ENCODE data around the gene YJEFN3. TPM values are rescaled to one million over a fixed set of nuclear protein-coding genes. Genes with fewer than 3 reads are reported as not detected.

Gene YJEFN3
- total RNA-seq, 1 donor from 2014 or later, result 6.4 TPM

DNA sequence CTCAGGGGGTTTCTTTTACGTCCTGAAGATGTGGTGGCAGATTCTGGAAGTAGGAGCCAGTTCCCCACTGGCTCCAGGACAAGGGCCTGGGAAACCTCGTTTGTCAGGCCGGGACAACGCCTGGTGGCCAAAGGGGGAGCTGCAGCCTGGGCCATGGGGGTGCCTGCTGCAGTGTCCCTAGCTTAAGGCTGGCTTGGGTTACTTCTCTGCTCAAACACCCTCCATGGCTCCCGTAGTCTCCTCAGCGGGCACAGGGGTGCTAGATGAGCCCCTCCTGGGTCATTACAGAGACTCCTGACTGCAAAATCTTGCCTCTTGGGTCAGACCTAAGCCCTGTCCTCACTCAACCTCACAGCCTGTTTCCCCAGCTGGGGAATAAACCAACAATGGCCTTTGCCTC lies 24.1 kb downstream of the YJEFN3 start:
- intact Hi-C loops (cut with DNase I), result no loop called here
- H3K27ac ChIP-seq, result no peak overlapping the region
- no peaks in the 10 kb centered on the region for H3K9me3 ChIP-seq
- ATAC-seq (peak; percentile 54), DNase-seq (no peak)
- H3K27me3 ChIP-seq, result peaks cover 16% of the 10 kb centered on the region
- no peak overlapping the region for H3K4me3 ChIP-seq
- H3K4me1 ChIP-seq, result no peaks in the 10 kb centered on the region
- TF ChIP-seq, protein P1, sequence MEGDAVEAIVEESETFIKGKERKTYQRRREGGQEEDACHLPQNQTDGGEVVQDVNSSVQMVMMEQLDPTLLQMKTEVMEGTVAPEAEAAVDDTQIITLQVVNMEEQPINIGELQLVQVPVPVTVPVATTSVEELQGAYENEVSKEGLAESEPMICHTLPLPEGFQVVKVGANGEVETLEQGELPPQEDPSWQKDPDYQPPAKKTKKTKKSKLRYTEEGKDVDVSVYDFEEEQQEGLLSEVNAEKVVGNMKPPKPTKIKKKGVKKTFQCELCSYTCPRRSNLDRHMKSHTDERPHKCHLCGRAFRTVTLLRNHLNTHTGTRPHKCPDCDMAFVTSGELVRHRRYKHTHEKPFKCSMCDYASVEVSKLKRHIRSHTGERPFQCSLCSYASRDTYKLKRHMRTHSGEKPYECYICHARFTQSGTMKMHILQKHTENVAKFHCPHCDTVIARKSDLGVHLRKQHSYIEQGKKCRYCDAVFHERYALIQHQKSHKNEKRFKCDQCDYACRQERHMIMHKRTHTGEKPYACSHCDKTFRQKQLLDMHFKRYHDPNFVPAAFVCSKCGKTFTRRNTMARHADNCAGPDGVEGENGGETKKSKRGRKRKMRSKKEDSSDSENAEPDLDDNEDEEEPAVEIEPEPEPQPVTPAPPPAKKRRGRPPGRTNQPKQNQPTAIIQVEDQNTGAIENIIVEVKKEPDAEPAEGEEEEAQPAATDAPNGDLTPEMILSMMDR (IDR thresholded peaks at IDR 0.05), result peak; percentile 54
- H3K36me3 ChIP-seq, result no peaks in the 10 kb centered on the region

DNA sequence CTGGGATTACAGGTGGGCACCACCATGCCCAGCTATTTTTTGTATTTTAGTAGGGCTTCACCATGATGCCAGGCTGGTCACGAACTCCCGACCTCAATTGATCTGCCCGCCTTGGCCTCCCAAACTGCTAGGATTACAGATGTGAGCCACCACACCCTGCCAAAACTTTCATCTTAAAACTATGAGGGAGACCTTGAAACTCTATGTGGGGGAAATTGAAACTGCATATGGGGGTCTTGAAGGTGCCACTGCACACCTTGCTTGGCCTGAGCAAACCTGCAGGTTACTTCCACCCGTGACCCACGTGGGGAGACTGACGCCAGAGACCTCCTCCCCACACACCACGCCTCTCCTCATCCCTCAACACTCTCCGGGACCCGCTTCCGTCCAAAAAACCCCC lies 25.0 kb downstream of the YJEFN3 start:
- intact Hi-C loops (cut with DNase I), result no loop called here
- no peak overlapping the region for H3K4me3 ChIP-seq
- peaks cover 14% of the 10 kb centered on the region for H3K27me3 ChIP-seq
- no peak overlapping the region for H3K27ac ChIP-seq
- TF ChIP-seq, protein P1 (IDR thresholded peaks at IDR 0.05), result no peak
- DNase-seq, result no peak
- H3K9me3 ChIP-seq, result no peaks in the 10 kb centered on the region
- H3K36me3 ChIP-seq, result no peaks in the 10 kb centered on the region
- H3K4me1 ChIP-seq, result no peaks in the 10 kb centered on the region
- no peak for ATAC-seq

DNA sequence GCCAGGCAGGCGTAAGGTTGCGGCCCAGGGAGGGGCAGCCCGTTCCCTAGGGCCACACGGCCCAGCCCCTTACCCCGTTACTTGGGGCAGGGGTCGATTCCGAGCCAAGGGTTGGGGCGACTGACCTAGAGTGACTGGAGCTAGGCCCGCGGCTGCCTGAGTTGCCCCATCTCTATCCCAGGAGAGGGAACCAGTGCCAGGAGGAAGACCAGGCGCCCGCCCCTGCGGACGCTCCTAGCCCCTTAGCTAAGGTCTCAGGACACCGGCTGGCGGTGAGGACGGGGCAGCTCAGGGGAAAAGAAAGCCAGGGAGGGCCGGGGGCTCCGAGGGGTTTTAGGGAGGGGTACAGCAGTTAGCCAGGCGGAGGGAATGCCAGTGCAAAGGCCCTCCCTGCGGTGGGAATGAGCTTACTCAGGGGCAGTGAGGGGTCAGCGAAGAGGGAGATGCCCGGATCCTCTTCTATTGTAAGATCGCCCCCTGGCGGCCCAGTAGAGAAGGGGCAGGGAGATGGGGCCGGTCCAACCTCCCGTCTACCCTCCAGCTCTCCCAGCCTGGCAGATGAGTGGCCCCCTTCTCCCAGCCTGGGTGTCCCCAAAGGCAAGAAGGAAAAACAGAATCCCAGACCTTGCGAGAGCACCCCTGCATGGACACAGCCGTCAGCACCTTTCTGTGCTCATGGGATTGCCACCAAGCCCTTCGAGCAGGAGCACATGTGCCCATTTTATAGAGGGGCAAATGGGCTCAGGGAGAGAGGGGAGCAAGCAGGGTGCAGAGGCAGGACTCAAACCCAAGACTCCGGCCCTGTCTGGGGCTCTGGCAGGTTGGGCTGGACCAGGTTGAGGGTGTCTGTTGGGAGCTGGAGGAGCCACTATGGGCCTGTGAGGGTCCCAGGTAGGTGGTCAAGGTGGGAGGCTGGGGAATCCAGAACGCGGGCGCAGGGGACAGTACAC lies 25.6 kb downstream of the YJEFN3 start:
- intact Hi-C loops (cut with DNase I), result no loop called here
- Histone ChIP-seq H3K4me3 (no peak overlapping the region), H3K4me1 (no peaks in the 10 kb centered on the region), H3K27me3 (peaks cover 8% of the 10 kb centered on the region), H3K27ac (no peak overlapping the region), H3K36me3 (no peaks in the 10 kb centered on the region), H3K9me3 (no peaks in the 10 kb centered on the region)
- DNase-seq (peak; percentile 76), ATAC-seq (peak; percentile 77)
- TF ChIP-seq, protein P1 (IDR thresholded peaks at IDR 0.05), result peak; percentile 82

DNA sequence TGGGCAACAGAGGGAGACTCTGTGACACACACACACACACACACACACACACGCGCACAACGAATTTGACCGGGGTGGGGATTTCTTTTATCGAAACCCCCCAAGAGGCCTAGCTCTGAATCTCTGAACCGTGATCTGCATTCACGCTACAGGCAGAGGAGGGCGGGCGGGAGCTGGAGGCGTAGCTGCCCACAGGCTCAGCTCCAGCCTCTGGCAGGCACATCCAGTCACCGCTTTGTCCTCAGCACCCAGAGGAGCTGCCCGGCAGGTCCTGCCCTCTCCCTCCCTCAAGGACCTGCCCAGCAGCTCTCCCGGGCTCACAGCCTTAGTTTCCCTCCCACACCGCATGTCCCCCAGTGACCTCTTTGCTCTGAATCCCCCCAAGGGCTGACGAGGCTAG lies 29.3 kb downstream of the YJEFN3 start:
- H3K36me3 ChIP-seq, result no peaks in the 10 kb centered on the region
- no peak overlapping the region for H3K27ac ChIP-seq
- DNase-seq (no peak), ATAC-seq (no peak)
- H3K9me3 ChIP-seq, result no peaks in the 10 kb centered on the region
- H3K27me3 ChIP-seq, result no peaks in the 10 kb centered on the region
- no peak overlapping the region for H3K4me3 ChIP-seq
- no peaks in the 10 kb centered on the region for H3K4me1 ChIP-seq
- intact Hi-C loops (cut with DNase I), result no loop called here
- TF ChIP-seq, protein P1 (IDR thresholded peaks at IDR 0.05), result no peak

DNA sequence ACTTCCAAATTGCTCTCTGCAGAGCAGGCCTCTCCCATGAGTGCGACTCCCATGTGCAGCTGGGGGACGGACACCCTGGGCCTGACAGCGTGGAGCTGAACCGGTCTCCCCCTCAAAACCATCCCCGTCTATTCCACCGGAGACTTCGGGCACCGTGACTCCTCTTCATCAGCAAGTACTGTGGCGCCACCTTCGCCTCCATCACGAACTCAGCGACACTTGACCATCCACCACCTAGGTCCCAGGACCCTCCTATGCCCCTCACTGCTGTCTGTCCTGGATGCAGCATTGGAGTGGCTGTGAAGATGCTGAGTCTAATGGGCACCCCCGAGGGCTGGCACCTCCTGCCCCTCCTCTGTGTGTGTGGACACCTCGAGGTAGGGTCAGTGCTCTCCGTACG lies 29.9 kb downstream of the YJEFN3 start:
- TF ChIP-seq, protein P1 (IDR thresholded peaks at IDR 0.05), result no peak

More for the DNA sequence above, 29.9 kb downstream of the YJEFN3 start:
- ATAC-seq (no peak), DNase-seq (no peak)
- no peaks in the 10 kb centered on the region for H3K4me1 ChIP-seq
- no peaks in the 10 kb centered on the region for H3K36me3 ChIP-seq
- H3K27me3 ChIP-seq, result no peaks in the 10 kb centered on the region
- H3K9me3 ChIP-seq, result no peaks in the 10 kb centered on the region
- H3K4me3 ChIP-seq, result no peak overlapping the region
- intact Hi-C loops (cut with DNase I), result no loop called here
- H3K27ac ChIP-seq, result no peak overlapping the region
